ENCODE measurements around the gene TRAPPC10. TPM values are rescaled to one million over a fixed set of nuclear protein-coding genes. Genes with fewer than 3 reads are reported as not detected.

Gene TRAPPC10
- total RNA-seq, 3 donors from 2014 or later (not counting 1 experiment from before 2014, with no cell fraction given): 187 to 232 (median 213) TPM

DNA sequence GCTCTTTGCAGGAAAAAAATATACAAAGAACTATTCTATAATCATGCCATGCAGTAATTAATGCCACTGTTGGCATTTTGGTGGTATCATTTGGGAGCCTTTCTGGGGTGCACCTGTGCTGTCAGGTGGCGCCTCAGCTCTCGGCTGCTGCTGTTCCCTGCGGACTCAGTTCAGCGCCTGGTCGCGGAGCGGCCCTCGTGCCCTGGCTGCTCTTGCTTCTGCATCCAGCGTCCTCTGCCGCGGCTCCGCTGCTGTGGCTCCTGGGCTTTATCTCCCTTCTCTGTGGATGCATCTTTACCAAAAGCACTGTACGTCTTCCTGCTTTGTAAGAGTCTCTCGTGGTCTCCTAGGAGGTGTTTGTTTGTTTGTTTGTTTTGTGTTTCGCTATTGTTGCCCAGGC, 60.0 kb downstream of the TRAPPC10 start:
- H3K27me3 ChIP-seq (ENCODE audit: control insufficient read depth, insufficient read depth, low read length): no peaks in the 10 kb centered on the region
- TF ChIP-seq, protein P1, sequence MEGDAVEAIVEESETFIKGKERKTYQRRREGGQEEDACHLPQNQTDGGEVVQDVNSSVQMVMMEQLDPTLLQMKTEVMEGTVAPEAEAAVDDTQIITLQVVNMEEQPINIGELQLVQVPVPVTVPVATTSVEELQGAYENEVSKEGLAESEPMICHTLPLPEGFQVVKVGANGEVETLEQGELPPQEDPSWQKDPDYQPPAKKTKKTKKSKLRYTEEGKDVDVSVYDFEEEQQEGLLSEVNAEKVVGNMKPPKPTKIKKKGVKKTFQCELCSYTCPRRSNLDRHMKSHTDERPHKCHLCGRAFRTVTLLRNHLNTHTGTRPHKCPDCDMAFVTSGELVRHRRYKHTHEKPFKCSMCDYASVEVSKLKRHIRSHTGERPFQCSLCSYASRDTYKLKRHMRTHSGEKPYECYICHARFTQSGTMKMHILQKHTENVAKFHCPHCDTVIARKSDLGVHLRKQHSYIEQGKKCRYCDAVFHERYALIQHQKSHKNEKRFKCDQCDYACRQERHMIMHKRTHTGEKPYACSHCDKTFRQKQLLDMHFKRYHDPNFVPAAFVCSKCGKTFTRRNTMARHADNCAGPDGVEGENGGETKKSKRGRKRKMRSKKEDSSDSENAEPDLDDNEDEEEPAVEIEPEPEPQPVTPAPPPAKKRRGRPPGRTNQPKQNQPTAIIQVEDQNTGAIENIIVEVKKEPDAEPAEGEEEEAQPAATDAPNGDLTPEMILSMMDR (IDR thresholded peaks at IDR 0.05): no peak
- H3K4me3 ChIP-seq (ENCODE audit: low read length): no peak overlapping the region
- peak overlapping the region; percentile 22 for H3K4me3 Mint-ChIP-seq
- peaks cover 8% of the 10 kb centered on the region for H3K36me3 Mint-ChIP-seq
- ATAC-seq (no peak), DNase-seq (no peak)
- 94% methylated on average over 15 of the region's 15 CpGs for WGBS (ENCODE audit: insufficient coverage)
- intact Hi-C loops (cut with micrococcal nuclease): no loop called here
- no peak overlapping the region for H3K27ac ChIP-seq (ENCODE audit: low read length)
- H3K4me1 ChIP-seq (ENCODE audit: control insufficient read depth, insufficient read depth, low read length): peaks cover 13% of the 10 kb centered on the region
- H3K9me3 ChIP-seq (ENCODE audit: control insufficient read depth, insufficient read depth, low read length): no peaks in the 10 kb centered on the region
- H3K4me1 Mint-ChIP-seq: peaks cover 68 to 74% of the 10 kb centered on the region in 2 donors
- peak overlapping the region; percentile 45 to 78 for H3K27ac Mint-ChIP-seq
- no peaks in the 10 kb centered on the region for H3K27me3 Mint-ChIP-seq (ENCODE audit: low read depth in 2 of 2)
- peaks cover 65% of the 10 kb centered on the region for H3K36me3 ChIP-seq (ENCODE audit: control insufficient read depth, insufficient read depth, low read length)
- no peaks in the 10 kb centered on the region for H3K9me3 Mint-ChIP-seq

DNA sequence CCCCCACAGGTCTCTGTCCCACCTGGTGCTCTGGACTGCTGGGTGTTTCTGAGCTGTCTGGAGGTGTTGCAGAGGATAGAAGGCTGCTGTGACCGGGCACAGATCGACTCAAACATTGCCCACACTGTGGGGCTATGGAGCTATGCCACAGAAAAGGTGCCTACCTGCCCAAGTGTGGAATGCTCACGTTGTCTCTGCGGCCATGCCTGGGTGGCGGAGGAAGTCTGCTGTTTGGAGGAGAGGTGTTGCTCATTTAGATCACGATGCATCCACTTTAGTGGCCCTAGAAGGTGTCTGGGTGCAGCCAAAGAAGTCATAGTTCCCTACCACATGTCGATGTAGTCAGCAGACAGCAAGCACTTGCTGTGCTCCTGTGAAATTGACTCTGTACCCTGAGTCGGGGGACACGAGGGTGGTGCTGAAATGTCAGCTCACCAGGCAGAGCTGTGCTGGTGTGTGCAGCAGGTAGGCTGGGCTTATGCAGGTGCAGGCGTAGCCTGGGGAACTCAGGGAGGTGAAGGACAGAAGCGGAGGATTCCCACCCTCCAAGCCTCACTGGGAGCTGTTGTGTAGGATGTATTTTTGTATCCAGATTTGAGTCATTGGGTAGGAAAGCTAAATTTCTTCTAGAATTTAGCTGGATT, 62.3 kb downstream of the TRAPPC10 start:
- TF ChIP-seq, protein P1 (IDR thresholded peaks at IDR 0.05): no peak
- intact Hi-C loops (cut with micrococcal nuclease): no loop called here
- no peaks in the 10 kb centered on the region for H3K27me3 Mint-ChIP-seq (ENCODE audit: low read depth in 2 of 2)
- Histone ChIP-seq H3K9me3 (ENCODE audit: control insufficient read depth, insufficient read depth, low read length) (no peaks in the 10 kb centered on the region), H3K27me3 (ENCODE audit: control insufficient read depth, insufficient read depth, low read length) (no peaks in the 10 kb centered on the region), H3K27ac (ENCODE audit: low read length) (no peak overlapping the region), H3K36me3 (ENCODE audit: control insufficient read depth, insufficient read depth, low read length) (peaks cover 71% of the 10 kb centered on the region), H3K4me3 (ENCODE audit: low read length) (no peak overlapping the region), H3K4me1 (ENCODE audit: control insufficient read depth, insufficient read depth, low read length) (peaks cover 20% of the 10 kb centered on the region)
- H3K36me3 Mint-ChIP-seq: peaks cover 27% of the 10 kb centered on the region
- peak in 1 of 2 donors; percentile 65 for DNase-seq
- peak; percentile 32 to 70 (median 48) for ATAC-seq
- 79% methylated on average over 11 of the region's 11 CpGs for WGBS (ENCODE audit: insufficient coverage)
- no peaks in the 10 kb centered on the region for H3K9me3 Mint-ChIP-seq
- H3K4me3 Mint-ChIP-seq: peak overlapping the region; percentile 40
- peaks cover 72% of the 10 kb centered on the region in 2 donors for H3K4me1 Mint-ChIP-seq
- peak overlapping the region; percentile 77 to 80 for H3K27ac Mint-ChIP-seq

DNA sequence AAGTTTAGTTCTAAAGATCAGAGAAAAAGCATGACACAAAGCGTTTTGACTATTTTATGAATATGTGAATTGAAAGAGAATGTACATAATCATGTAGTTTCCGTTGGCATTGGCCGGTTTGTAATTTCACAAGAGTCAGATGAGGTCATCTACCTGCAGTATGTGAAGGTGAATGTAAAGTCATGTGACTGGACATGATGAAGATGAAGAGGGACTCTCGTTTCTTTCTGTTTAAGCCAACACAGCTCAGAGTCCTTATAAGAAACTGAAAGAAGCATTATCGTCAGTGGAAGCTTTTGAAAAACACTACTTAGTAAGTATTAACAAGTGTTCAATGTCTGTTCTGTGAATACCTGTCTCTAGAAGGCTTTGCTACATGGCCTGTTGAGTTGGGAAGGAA, 64.2 kb downstream of the TRAPPC10 start:
- Mint-ChIP-seq H3K27ac (peak overlapping the region in 1 of 2 donors; percentile 78), H3K4me1 (peaks cover 69 to 72% of the 10 kb centered on the region in 2 donors), H3K27me3 (ENCODE audit: low read depth in 2 of 2) (no peaks in the 10 kb centered on the region), H3K4me3 (no peak overlapping the region), H3K9me3 (no peaks in the 10 kb centered on the region), H3K36me3 (peaks cover 44% of the 10 kb centered on the region)
- no peak overlapping the region for H3K27ac ChIP-seq (ENCODE audit: low read length)
- 85% methylated on average over 5 of the region's 5 CpGs for WGBS (ENCODE audit: insufficient coverage)
- H3K27me3 ChIP-seq (ENCODE audit: control insufficient read depth, insufficient read depth, low read length): no peaks in the 10 kb centered on the region
- ATAC-seq (no peak), DNase-seq (no peak)
- intact Hi-C loops (cut with micrococcal nuclease): no loop called here
- H3K36me3 ChIP-seq (ENCODE audit: control insufficient read depth, insufficient read depth, low read length): peaks cover 74% of the 10 kb centered on the region
- H3K4me1 ChIP-seq (ENCODE audit: control insufficient read depth, insufficient read depth, low read length): peaks cover 37% of the 10 kb centered on the region
- TF ChIP-seq, protein P1 (IDR thresholded peaks at IDR 0.05): no peak
- H3K4me3 ChIP-seq (ENCODE audit: low read length): no peak overlapping the region
- no peaks in the 10 kb centered on the region for H3K9me3 ChIP-seq (ENCODE audit: control insufficient read depth, insufficient read depth, low read length)
